ENCODE measurements around the gene RAB10. TPM values are rescaled to one million over a fixed set of nuclear protein-coding genes. Genes with fewer than 3 reads are reported as not detected.

Gene RAB10
- total and polyA plus RNA-seq, 9 of the 15 experiments (the other 6 are each of a cell fraction or from before 2014, with no cell fraction given): 25.1 to 214 (median 157) TPM

- TF ChIP-seq, protein P1, sequence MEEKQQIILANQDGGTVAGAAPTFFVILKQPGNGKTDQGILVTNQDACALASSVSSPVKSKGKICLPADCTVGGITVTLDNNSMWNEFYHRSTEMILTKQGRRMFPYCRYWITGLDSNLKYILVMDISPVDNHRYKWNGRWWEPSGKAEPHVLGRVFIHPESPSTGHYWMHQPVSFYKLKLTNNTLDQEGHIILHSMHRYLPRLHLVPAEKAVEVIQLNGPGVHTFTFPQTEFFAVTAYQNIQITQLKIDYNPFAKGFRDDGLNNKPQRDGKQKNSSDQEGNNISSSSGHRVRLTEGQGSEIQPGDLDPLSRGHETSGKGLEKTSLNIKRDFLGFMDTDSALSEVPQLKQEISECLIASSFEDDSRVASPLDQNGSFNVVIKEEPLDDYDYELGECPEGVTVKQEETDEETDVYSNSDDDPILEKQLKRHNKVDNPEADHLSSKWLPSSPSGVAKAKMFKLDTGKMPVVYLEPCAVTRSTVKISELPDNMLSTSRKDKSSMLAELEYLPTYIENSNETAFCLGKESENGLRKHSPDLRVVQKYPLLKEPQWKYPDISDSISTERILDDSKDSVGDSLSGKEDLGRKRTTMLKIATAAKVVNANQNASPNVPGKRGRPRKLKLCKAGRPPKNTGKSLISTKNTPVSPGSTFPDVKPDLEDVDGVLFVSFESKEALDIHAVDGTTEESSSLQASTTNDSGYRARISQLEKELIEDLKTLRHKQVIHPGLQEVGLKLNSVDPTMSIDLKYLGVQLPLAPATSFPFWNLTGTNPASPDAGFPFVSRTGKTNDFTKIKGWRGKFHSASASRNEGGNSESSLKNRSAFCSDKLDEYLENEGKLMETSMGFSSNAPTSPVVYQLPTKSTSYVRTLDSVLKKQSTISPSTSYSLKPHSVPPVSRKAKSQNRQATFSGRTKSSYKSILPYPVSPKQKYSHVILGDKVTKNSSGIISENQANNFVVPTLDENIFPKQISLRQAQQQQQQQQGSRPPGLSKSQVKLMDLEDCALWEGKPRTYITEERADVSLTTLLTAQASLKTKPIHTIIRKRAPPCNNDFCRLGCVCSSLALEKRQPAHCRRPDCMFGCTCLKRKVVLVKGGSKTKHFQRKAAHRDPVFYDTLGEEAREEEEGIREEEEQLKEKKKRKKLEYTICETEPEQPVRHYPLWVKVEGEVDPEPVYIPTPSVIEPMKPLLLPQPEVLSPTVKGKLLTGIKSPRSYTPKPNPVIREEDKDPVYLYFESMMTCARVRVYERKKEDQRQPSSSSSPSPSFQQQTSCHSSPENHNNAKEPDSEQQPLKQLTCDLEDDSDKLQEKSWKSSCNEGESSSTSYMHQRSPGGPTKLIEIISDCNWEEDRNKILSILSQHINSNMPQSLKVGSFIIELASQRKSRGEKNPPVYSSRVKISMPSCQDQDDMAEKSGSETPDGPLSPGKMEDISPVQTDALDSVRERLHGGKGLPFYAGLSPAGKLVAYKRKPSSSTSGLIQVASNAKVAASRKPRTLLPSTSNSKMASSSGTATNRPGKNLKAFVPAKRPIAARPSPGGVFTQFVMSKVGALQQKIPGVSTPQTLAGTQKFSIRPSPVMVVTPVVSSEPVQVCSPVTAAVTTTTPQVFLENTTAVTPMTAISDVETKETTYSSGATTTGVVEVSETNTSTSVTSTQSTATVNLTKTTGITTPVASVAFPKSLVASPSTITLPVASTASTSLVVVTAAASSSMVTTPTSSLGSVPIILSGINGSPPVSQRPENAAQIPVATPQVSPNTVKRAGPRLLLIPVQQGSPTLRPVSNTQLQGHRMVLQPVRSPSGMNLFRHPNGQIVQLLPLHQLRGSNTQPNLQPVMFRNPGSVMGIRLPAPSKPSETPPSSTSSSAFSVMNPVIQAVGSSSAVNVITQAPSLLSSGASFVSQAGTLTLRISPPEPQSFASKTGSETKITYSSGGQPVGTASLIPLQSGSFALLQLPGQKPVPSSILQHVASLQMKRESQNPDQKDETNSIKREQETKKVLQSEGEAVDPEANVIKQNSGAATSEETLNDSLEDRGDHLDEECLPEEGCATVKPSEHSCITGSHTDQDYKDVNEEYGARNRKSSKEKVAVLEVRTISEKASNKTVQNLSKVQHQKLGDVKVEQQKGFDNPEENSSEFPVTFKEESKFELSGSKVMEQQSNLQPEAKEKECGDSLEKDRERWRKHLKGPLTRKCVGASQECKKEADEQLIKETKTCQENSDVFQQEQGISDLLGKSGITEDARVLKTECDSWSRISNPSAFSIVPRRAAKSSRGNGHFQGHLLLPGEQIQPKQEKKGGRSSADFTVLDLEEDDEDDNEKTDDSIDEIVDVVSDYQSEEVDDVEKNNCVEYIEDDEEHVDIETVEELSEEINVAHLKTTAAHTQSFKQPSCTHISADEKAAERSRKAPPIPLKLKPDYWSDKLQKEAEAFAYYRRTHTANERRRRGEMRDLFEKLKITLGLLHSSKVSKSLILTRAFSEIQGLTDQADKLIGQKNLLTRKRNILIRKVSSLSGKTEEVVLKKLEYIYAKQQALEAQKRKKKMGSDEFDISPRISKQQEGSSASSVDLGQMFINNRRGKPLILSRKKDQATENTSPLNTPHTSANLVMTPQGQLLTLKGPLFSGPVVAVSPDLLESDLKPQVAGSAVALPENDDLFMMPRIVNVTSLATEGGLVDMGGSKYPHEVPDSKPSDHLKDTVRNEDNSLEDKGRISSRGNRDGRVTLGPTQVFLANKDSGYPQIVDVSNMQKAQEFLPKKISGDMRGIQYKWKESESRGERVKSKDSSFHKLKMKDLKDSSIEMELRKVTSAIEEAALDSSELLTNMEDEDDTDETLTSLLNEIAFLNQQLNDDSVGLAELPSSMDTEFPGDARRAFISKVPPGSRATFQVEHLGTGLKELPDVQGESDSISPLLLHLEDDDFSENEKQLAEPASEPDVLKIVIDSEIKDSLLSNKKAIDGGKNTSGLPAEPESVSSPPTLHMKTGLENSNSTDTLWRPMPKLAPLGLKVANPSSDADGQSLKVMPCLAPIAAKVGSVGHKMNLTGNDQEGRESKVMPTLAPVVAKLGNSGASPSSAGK (IDR thresholded peaks at IDR 0.05): no peak
- TF ChIP-seq CBFA2T2 (conservative IDR thresholded peaks at IDR 0.05) (no peak), KHSRP (IDR thresholded peaks at IDR 0.05) (no peak), MCM3 (IDR thresholded peaks at IDR 0.05) (no peak), SNRNP70 (optimal IDR thresholded peaks at IDR 0.05; ENCODE audit: low read depth, low read length) (no peak), NUFIP1 (IDR thresholded peaks at IDR 0.05; ENCODE audit: partially characterized antibody) (no peak), RBM15 (IDR thresholded peaks at IDR 0.05; ENCODE audit: insufficient read depth, low read length) (no peak), ZNF764 (CRISPR knock-in tag; IDR thresholded peaks at IDR 0.05; ENCODE audit: low read depth) (no peak), ARID1B (IDR thresholded peaks at IDR 0.05) (no peak)
These were observed 41.3 kb upstream of the RAB10 start (continued) for GRCh38 chr2:25992556-25992955.
